SK-N-SH (cell line): ENCODE results near the gene RHOG. TPM values are rescaled to one million over a fixed set of nuclear protein-coding genes. Genes with fewer than 3 reads are reported as not detected.

Experiments
- CTCF ChIA-PET: fragments of 300-600, 350-600 bp; formaldehyde crosslinking; extraction: SDS; loops from one replicate; lab custom pipeline; 2021; lab: Yijun Ruan, JAX
- POLR2A ChIA-PET: fragments of 350-600 bp; sonication (Branson Sonifier 250); formaldehyde crosslinking; extraction: SDS; loops from one replicate; lab custom pipeline; 2020; ENCODE audit warnings: antibody characterized with exemption, inconsistent platforms; lab: Yijun Ruan, JAX
- DNase-seq: peaks from one replicate; pipeline ENCODE4 v3.0.0; 2012
- H2AFZ ChIP-seq: fragments of 200-600 bp; sonication (generic); 2 replicates; pipeline ENCODE4 v1.8.1; 2016; ENCODE audit warnings: antibody characterized with exemption, mild to moderate bottlenecking, low read depth
- H3F3A ChIP-seq: fragments of 200-600 bp; sonication (generic); replicated peaks from 2 replicates; pipeline ENCODE3; 2016; ENCODE audit warnings: antibody characterized with exemption, mild to moderate bottlenecking; ENCODE audit not compliant: insufficient read depth
- H3K27ac ChIP-seq, 2 experiments: fragments of 200-500 bp in 1 of 2; fragments of 200-600 bp in 1 of 2; sonication (Bioruptor generic) in 1 of 2; sonication (generic), shearing (Covaris generic) in 1 of 2; 2 replicates each; pipeline versions ENCODE4 v1.5.1 to v1.6.1; 2014 to 2016; ENCODE audit warnings: low read depth in 2 of 2, inconsistent platforms in 1 of 2, low read length in 1 of 2, mild to moderate bottlenecking in 1 of 2, mixed read lengths in 1 of 2
- H3K27me3 ChIP-seq: fragments of 200-600 bp; sonication (generic), shearing (Covaris generic); 2 replicates; pipeline ENCODE4 v1.6.1; 2016; ENCODE audit warnings: mixed run types; ENCODE audit not compliant: insufficient read depth
- H3K36me3 ChIP-seq, 2 experiments: fragments of 200-500 bp in 1 of 2; fragments of 200-600 bp in 1 of 2; sonication (Bioruptor generic) in 1 of 2; sonication (generic) in 1 of 2; replicated peaks in 1 of 2; 2 replicates each; pipeline versions ENCODE3 to v1.5.1; 2014 to 2016; ENCODE audit warnings: low read length in 1 of 2, mild to moderate bottlenecking in 1 of 2; ENCODE audit not compliant: insufficient read depth in 2 of 2, control insufficient read depth in 1 of 2
- H3K4me1 ChIP-seq, 2 experiments: fragments of 200-500 bp in 1 of 2; fragments of 200-600 bp in 1 of 2; sonication (Bioruptor generic) in 1 of 2; sonication (generic), shearing (Covaris generic) in 1 of 2; 2 replicates each; pipeline versions ENCODE4 v1.5.1 to v1.6.1; 2014 to 2016; ENCODE audit warnings: low read depth in 1 of 2, low read length in 1 of 2, mixed run types in 1 of 2; ENCODE audit not compliant: insufficient read depth in 2 of 2, control insufficient read depth in 1 of 2
- H3K4me2 ChIP-seq: fragments of 200-600 bp; sonication (generic), shearing (Covaris generic); 2 replicates; pipeline ENCODE4 v1.6.1; 2017; ENCODE audit warnings: mixed run types
- H3K4me3 ChIP-seq, 2 experiments: fragments of 200-500 bp in 1 of 2; fragments of 200-600 bp in 1 of 2; sonication (Bioruptor generic) in 1 of 2; sonication (generic), shearing (Covaris generic) in 1 of 2; 2 replicates each; pipeline versions ENCODE4 v1.5.1 to v1.8.1; 2014 to 2016; ENCODE audit warnings: low read depth in 2 of 2, inconsistent platforms in 1 of 2, low read length in 1 of 2, mild to moderate bottlenecking in 1 of 2, mixed read lengths in 1 of 2, moderate library complexity in 1 of 2
- H3K79me2 ChIP-seq: fragments of 200-600 bp; sonication (generic); 2 replicates; pipeline ENCODE4 v1.8.1; 2017; ENCODE audit warnings: mild to moderate bottlenecking; ENCODE audit not compliant: insufficient read depth
- H3K9ac ChIP-seq: fragments of 200-600 bp; sonication (generic); 2 replicates; pipeline ENCODE4 v1.6.1; 2017; ENCODE audit warnings: mixed run types
- H3K9me2 ChIP-seq: fragments of 200-600 bp; sonication (generic); 2 replicates; pipeline ENCODE4 v1.6.1; 2017; ENCODE audit warnings: mixed run types
- H3K9me3 ChIP-seq: fragments of 200-600 bp; sonication (generic); 2 replicates; pipeline ENCODE4 v1.6.1; 2017; ENCODE audit warnings: mixed run types, mild to moderate bottlenecking, moderate library complexity
- H4K20me1 ChIP-seq: fragments of 200-600 bp; sonication (generic); 2 replicates; pipeline ENCODE4 v1.6.1; 2017; ENCODE audit warnings: mild to moderate bottlenecking, mixed run types; ENCODE audit not compliant: insufficient read depth
- GABPA ChIP-seq: IDR thresholded peaks from 2 replicates; pipeline ENCODE4 v1.4.0; 2012; ENCODE audit warnings: low read depth, mild to moderate bottlenecking
- MEF2A ChIP-seq: IDR thresholded peaks from 2 replicates; pipeline ENCODE4 v1.4.0; 2012; ENCODE audit warnings: low read depth, borderline replicate concordance
- MXI1 ChIP-seq: IDR thresholded peaks from 2 replicates; pipeline ENCODE4 v1.6.1; 2012; ENCODE audit warnings: mild to moderate bottlenecking, low read depth, low read length, improper control_type of control experiment
- NFIC ChIP-seq: IDR thresholded peaks from 2 replicates; pipeline ENCODE4 v1.4.0; 2012; ENCODE audit warnings: borderline replicate concordance
- NRF1 ChIP-seq: IDR thresholded peaks from 2 replicates; pipeline ENCODE4 v1.6.1; 2012; ENCODE audit warnings: low read depth, mild to moderate bottlenecking, low read length
- RAD21 ChIP-seq: IDR thresholded peaks from 2 replicates; pipeline ENCODE4 v1.6.1; 2012; ENCODE audit warnings: mild to moderate bottlenecking, low read length
- SIN3A ChIP-seq: IDR thresholded peaks from 2 replicates; pipeline ENCODE4 v1.6.1; 2012; ENCODE audit warnings: low read depth, mild to moderate bottlenecking, low read length, moderate library complexity, borderline replicate concordance
- SMC3 ChIP-seq: IDR thresholded peaks from 2 replicates; pipeline ENCODE4 v1.6.1; 2012; ENCODE audit warnings: low read depth, low read length, improper control_type of control experiment
- TCF12 ChIP-seq: IDR thresholded peaks from 2 replicates; pipeline ENCODE4 v1.4.0; 2012
- WGBS: methylation state at CpG from one replicate; pipeline ENCODE4 v1.1.6; 2017; ENCODE audit warnings: low lambda C conversion rate; 5-methylcytosine and 5-hydroxymethylcytosine counted together
- polyA plus RNA-seq, 3 experiments: library from polyadenylated mRNA; depleted of rRNA; stranded (reverse); fragments of >200 nt; gene quantifications; 2 replicates each; pipeline ENCODE4 v1.2.3, GENCODE V29; 2012
- TF ChIP-seq, protein P1 (sequence below): fragments of 200-600 bp; sonication (generic); IDR thresholded peaks from 2 replicates; pipeline ENCODE4 v1.6.1; 2017; ENCODE audit warnings: antibody characterized with exemption, mild to moderate bottlenecking, moderate library complexity
- TF ChIP-seq, protein P2 (sequence below): IDR thresholded peaks from 2 replicates; pipeline ENCODE4 v1.4.0; 2012; ENCODE audit warnings: low read depth
- TF ChIP-seq, protein P3 (sequence below): fragments of 150-350 bp; IDR thresholded peaks from 2 replicates; pipeline ENCODE4 v1.6.1; 2016; ENCODE audit warnings: mild to moderate bottlenecking, low read depth, low read length

RHOG gene
- polyA plus RNA-seq, 1 of the 3 experiments (the other 2 are of a cell fraction), result 73.7 TPM

DNA sequence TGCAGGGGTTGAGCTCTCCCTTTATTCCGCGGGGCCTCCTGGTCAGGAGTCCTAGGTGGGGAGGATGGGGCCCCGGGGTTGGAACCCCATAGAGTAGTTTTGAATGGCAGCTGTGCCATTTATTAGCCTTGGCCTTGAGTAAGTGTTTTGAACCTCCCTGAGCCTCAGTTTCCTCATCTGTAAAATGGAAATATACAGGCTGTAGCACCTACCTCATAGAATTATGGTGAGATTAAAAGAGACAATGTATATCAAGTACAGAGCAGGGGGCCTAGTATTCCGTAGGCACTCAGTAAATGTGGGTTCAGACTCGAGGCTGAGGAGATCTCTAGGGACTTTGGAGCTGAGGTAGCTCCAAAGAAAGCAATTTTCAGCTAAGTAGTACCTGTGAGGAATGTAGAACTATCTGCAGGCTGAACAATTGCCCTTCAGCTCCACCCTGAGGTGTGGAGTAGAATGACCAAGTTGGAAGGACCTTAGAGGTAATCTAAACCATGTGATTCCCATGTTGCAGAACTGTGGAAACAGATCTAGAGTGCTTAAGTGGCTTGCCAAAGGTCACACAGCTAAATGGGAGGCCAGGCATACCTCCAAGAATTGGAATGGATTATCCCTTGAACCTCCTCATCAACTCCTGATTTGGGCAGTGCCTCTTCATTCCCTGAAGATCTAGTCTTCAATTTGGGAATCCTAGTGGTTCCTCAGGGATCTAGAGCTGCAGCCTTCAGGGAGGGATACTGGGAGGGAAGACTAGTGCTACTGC lies 31.7 kb downstream of the RHOG start:
- Histone ChIP-seq H3K9ac (peak overlapping the region; percentile 72), H2AFZ (peak overlapping the region; percentile 97), H3K79me2 (no peaks in the 10 kb centered on the region), H3K4me3 (peak overlapping the region; percentile 70 to 83), H3F3A (peaks cover 9% of the 10 kb centered on the region), H3K27ac (peak overlapping the region in 1 of 2 experiments; percentile 24; a peak in 1 of 4 replicates), H3K4me2 (peak overlapping the region; percentile 98), H3K4me1 (peaks cover 3 to 8% of the 10 kb centered on the region in 2 experiments; a peak in 3 of 4 replicates), H3K9me2 (no peaks in the 10 kb centered on the region), H3K36me3 (no peaks in the 10 kb centered on the region), H3K9me3 (no peaks in the 10 kb centered on the region), H4K20me1 (no peaks in the 10 kb centered on the region), H3K27me3 (no peaks in the 10 kb centered on the region)
- TF ChIP-seq, protein P1, sequence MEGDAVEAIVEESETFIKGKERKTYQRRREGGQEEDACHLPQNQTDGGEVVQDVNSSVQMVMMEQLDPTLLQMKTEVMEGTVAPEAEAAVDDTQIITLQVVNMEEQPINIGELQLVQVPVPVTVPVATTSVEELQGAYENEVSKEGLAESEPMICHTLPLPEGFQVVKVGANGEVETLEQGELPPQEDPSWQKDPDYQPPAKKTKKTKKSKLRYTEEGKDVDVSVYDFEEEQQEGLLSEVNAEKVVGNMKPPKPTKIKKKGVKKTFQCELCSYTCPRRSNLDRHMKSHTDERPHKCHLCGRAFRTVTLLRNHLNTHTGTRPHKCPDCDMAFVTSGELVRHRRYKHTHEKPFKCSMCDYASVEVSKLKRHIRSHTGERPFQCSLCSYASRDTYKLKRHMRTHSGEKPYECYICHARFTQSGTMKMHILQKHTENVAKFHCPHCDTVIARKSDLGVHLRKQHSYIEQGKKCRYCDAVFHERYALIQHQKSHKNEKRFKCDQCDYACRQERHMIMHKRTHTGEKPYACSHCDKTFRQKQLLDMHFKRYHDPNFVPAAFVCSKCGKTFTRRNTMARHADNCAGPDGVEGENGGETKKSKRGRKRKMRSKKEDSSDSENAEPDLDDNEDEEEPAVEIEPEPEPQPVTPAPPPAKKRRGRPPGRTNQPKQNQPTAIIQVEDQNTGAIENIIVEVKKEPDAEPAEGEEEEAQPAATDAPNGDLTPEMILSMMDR, result peak; percentile 53
- TF ChIP-seq SIN3A (no peak), SMC3 (peak; percentile 20; the same call in 1 of the 2 replicates), MXI1 (0 out of 2 replicates have a peak, but pooled peaks have one; percentile 23), TCF12 (peak; percentile 47; the same call in 1 of the 2 replicates), MEF2A (no peak), RAD21 (peak; percentile 69), NFIC (no peak), NRF1 (no peak), GABPA (no peak)
- TF ChIP-seq, protein P2, sequence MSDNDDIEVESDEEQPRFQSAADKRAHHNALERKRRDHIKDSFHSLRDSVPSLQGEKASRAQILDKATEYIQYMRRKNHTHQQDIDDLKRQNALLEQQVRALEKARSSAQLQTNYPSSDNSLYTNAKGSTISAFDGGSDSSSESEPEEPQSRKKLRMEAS, result peak; percentile 30; the same call in 1 of the 2 replicates
- TF ChIP-seq, protein P3, sequence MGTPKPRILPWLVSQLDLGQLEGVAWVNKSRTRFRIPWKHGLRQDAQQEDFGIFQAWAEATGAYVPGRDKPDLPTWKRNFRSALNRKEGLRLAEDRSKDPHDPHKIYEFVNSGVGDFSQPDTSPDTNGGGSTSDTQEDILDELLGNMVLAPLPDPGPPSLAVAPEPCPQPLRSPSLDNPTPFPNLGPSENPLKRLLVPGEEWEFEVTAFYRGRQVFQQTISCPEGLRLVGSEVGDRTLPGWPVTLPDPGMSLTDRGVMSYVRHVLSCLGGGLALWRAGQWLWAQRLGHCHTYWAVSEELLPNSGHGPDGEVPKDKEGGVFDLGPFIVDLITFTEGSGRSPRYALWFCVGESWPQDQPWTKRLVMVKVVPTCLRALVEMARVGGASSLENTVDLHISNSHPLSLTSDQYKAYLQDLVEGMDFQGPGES, result no peak
- DNase-seq, result peak; percentile 68
- WGBS, result 15% methylated on average over 3 of the region's 5 CpGs
- POLR2A ChIA-PET, result interaction anchor here (1.2 kb wide), 1 partner anchor 32 kb away, joined by 5 read pairs; no protein-coding TSS in a partner anchor
- CTCF ChIA-PET, result interaction anchor here (0.6 to 3.7 kb wide), 17 partner anchors 8 to 264 kb away, joined by 3 to 34 read pairs (median 5); partner anchors contain the start of genes NUP98, RHOG and STIM1
